Caco-2 (cell line): ENCODE results near the gene BCORL1. TPM values are rescaled to one million over a fixed set of nuclear protein-coding genes. Genes with fewer than 3 reads are reported as not detected.

ENCODE experiments used
- BruUV-seq: library from RNA; stranded (reverse); fragments of 400-500 nt; replicated peaks from 2 replicates; lab custom pipeline; 2021; lab: Mats Ljungman, UMichigan
- CTCF ChIA-PET: fragments of 300-600 bp; sonication (Branson Sonifier 250); formaldehyde crosslinking; loops from one replicate; lab custom pipeline; 2022; ENCODE audit warnings: antibody characterized with exemption; lab: Charles Lee
- POLR2A ChIA-PET: fragments of 300-600 bp; sonication (Branson Sonifier 250); formaldehyde crosslinking; loops from one replicate; lab custom pipeline; 2022; ENCODE audit warnings: antibody characterized with exemption; lab: Charles Lee
- DNase-seq, 2 experiments: peaks; one replicate each; pipeline versions ENCODE4 v3.0.0 to v3.0.0-alpha.2; 2020 to 2022
- H3K27me3 ChIP-seq: replicated peaks from 2 replicates; pipeline ENCODE4 v1.6.0; 2011; ENCODE audit warnings: low read length; ENCODE audit not compliant: control insufficient read depth, insufficient read depth
- H3K36me3 ChIP-seq: 2 replicates; pipeline ENCODE4 v1.5.1; 2011; ENCODE audit warnings: low read length; ENCODE audit not compliant: control insufficient read depth, insufficient read depth
- H3K4me1 ChIP-seq: fragments of 250-450 bp; sonication (Bioruptor Pico); 2 replicates; pipeline ENCODE4 v1.5.1; 2020; ENCODE audit warnings: mild to moderate bottlenecking
- H3K4me3 ChIP-seq: 2 replicates; pipeline ENCODE4 v1.5.1; 2011; ENCODE audit warnings: low read depth, mild to moderate bottlenecking, control low read depth, low read length
- H3K9me3 ChIP-seq: fragments of 250-450 bp; sonication (Bioruptor Pico); 2 replicates; pipeline ENCODE4 v1.5.1; 2020; ENCODE audit warnings: mild to moderate bottlenecking, moderate library complexity
- H3K27ac Mint-ChIP-seq: one replicate; pipeline ENCODE4 v1.8.0; 2022; ENCODE audit warnings: mixed read lengths; ENCODE audit not compliant: unreplicated experiment
- H3K27me3 Mint-ChIP-seq: one replicate; pipeline ENCODE4 v1.8.0; 2022; ENCODE audit warnings: mixed read lengths; ENCODE audit not compliant: insufficient read depth, unreplicated experiment
- H3K36me3 Mint-ChIP-seq: one replicate; pipeline ENCODE4 v1.8.0; 2022; ENCODE audit warnings: mild to moderate bottlenecking, mixed read lengths; ENCODE audit not compliant: insufficient read depth, unreplicated experiment
- H3K4me1 Mint-ChIP-seq: one replicate; pipeline ENCODE4 v1.8.0; 2022; ENCODE audit warnings: low read depth, mixed read lengths; ENCODE audit not compliant: unreplicated experiment
- H3K4me3 Mint-ChIP-seq: one replicate; pipeline ENCODE4 v1.8.0; 2022; ENCODE audit warnings: mild to moderate bottlenecking, moderate library complexity, mixed read lengths; ENCODE audit not compliant: unreplicated experiment
- H3K9me3 Mint-ChIP-seq: one replicate; pipeline ENCODE4 v1.8.0; 2022; ENCODE audit warnings: mixed read lengths; ENCODE audit not compliant: unreplicated experiment
- intact Hi-C: fragments of 100-400 bp; cut with micrococcal nuclease; formaldehyde crosslinking; loops from one replicate; pipeline ENCODE4 v1.10.0; 2022; ENCODE audit not compliant: unreplicated experiment
- total RNA-seq: library from RNA; stranded (reverse); gene quantifications from 2 replicates; pipeline ENCODE4 v1.2.3, GENCODE V29; 2022
- TF ChIP-seq, protein P1 (sequence below), 2 experiments: fragments of 200-600 bp in 1 of 2; IDR thresholded peaks; 1 replicate in 1 of 2; 2 replicates in 1 of 2; pipeline versions ENCODE4 v1.5.1 to v1.8.0; 2011 to 2022; ENCODE audit warnings: antibody characterized with exemption in 1 of 2, control low read depth in 1 of 2, inconsistent platforms in 1 of 2, low read depth in 1 of 2, low read length in 1 of 2, mild to moderate bottlenecking in 1 of 2, moderate library complexity in 1 of 2; ENCODE audit not compliant: insufficient read depth in 1 of 2, severe bottlenecking in 1 of 2, unreplicated experiment in 1 of 2

Gene BCORL1
- total RNA-seq, 1 experiment from 2014 or later: 19.8 TPM

- H3K27me3 ChIP-seq: no peaks in the 10 kb centered on the region
- intact Hi-C loops: loop anchor here (5.0 kb wide), 1 partner anchor 79 kb away; no protein-coding TSS in a partner anchor
- peak in 1 of 2 experiments; percentile 24 for DNase-seq
- ChIA-PET CTCF (no interaction called here), POLR2A (interaction anchor here (0.7 kb wide), 1 partner anchor 51 kb away, joined by 19 read pairs; no protein-coding TSS in a partner anchor)
- no peaks in the 10 kb centered on the region for H3K9me3 ChIP-seq
- no peaks in the 10 kb centered on the region for H3K4me1 ChIP-seq
- no peaks in the 10 kb centered on the region for H3K27me3 Mint-ChIP-seq
- no peaks in the 10 kb centered on the region for H3K36me3 ChIP-seq
- TF ChIP-seq, protein P1, sequence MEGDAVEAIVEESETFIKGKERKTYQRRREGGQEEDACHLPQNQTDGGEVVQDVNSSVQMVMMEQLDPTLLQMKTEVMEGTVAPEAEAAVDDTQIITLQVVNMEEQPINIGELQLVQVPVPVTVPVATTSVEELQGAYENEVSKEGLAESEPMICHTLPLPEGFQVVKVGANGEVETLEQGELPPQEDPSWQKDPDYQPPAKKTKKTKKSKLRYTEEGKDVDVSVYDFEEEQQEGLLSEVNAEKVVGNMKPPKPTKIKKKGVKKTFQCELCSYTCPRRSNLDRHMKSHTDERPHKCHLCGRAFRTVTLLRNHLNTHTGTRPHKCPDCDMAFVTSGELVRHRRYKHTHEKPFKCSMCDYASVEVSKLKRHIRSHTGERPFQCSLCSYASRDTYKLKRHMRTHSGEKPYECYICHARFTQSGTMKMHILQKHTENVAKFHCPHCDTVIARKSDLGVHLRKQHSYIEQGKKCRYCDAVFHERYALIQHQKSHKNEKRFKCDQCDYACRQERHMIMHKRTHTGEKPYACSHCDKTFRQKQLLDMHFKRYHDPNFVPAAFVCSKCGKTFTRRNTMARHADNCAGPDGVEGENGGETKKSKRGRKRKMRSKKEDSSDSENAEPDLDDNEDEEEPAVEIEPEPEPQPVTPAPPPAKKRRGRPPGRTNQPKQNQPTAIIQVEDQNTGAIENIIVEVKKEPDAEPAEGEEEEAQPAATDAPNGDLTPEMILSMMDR (IDR thresholded peaks at IDR 0.05; ENCODE audit: insufficient read depth in 1 of 2, low read depth in 1 of 2, low read length in 1 of 2, severe bottlenecking in 1 of 2, unreplicated experiment in 1 of 2): no peak
- H3K4me3 Mint-ChIP-seq: no peak overlapping the region
- no TSS peak for BruUV-seq
- no peak overlapping the region for H3K27ac Mint-ChIP-seq
- H3K4me1 Mint-ChIP-seq: no peaks in the 10 kb centered on the region
- H3K36me3 Mint-ChIP-seq: peaks cover 10% of the 10 kb centered on the region
- no peaks in the 10 kb centered on the region for H3K9me3 Mint-ChIP-seq
- no peak overlapping the region for H3K4me3 ChIP-seq
These were observed 1.2 kb downstream of the BCORL1 start for GRCh38 chrX:129983575-129984110.

- H3K4me3 ChIP-seq: peak overlapping the region; percentile 67
- Mint-ChIP-seq H3K36me3 (peaks cover 10% of the 10 kb centered on the region), H3K4me3 (no peak overlapping the region), H3K27ac (peak overlapping the region; percentile 90), H3K4me1 (no peaks in the 10 kb centered on the region), H3K9me3 (no peaks in the 10 kb centered on the region), H3K27me3 (no peaks in the 10 kb centered on the region)
- H3K4me1 ChIP-seq: no peaks in the 10 kb centered on the region
- intact Hi-C loops: loop anchor here (5.0 kb wide), 1 partner anchor 78 kb away; no protein-coding TSS in a partner anchor
- CTCF ChIA-PET: no interaction called here
- TF ChIP-seq, protein P1 (IDR thresholded peaks at IDR 0.05; ENCODE audit: insufficient read depth in 1 of 2, low read depth in 1 of 2, low read length in 1 of 2, severe bottlenecking in 1 of 2, unreplicated experiment in 1 of 2): no peak
- no TSS peak for BruUV-seq
- H3K36me3 ChIP-seq: no peaks in the 10 kb centered on the region
- POLR2A ChIA-PET: interaction anchor here (1.1 kb wide), 1 partner anchor 76 kb away, joined by 3 read pairs; no protein-coding TSS in a partner anchor
- H3K27me3 ChIP-seq: no peaks in the 10 kb centered on the region
- no peaks in the 10 kb centered on the region for H3K9me3 ChIP-seq
- peak; percentile 61 to 70 for DNase-seq
These were observed 1.9 kb downstream of the BCORL1 start for GRCh38 chrX:129984111-129984958.

GRCh38 chrX:129987871-129988270 is 5.4 kb downstream of the BCORL1 start:
- H3K4me3 ChIP-seq: no peak overlapping the region
- ChIA-PET POLR2A (no interaction called here), CTCF (no interaction called here)
- Mint-ChIP-seq H3K9me3 (no peaks in the 10 kb centered on the region), H3K36me3 (peaks cover 15% of the 10 kb centered on the region), H3K4me3 (no peak overlapping the region), H3K27ac (no peak overlapping the region), H3K27me3 (no peaks in the 10 kb centered on the region), H3K4me1 (no peaks in the 10 kb centered on the region)
- TF ChIP-seq, protein P1 (IDR thresholded peaks at IDR 0.05; ENCODE audit: insufficient read depth in 1 of 2, low read depth in 1 of 2, low read length in 1 of 2, severe bottlenecking in 1 of 2, unreplicated experiment in 1 of 2): no peak
- BruUV-seq: no TSS peak
- H3K4me1 ChIP-seq: no peaks in the 10 kb centered on the region
- intact Hi-C loops: loop anchor here (2.0 kb wide), 1 partner anchor 15 kb away; no protein-coding TSS in a partner anchor
- no peaks in the 10 kb centered on the region for H3K9me3 ChIP-seq
- no peaks in the 10 kb centered on the region for H3K27me3 ChIP-seq
- no peaks in the 10 kb centered on the region for H3K36me3 ChIP-seq
- DNase-seq: no peak
